BJ (cell line): ENCODE measurements around the gene ANKRD62. TPM values are rescaled to one million over a fixed set of nuclear protein-coding genes. Genes with fewer than 3 reads are reported as not detected.

Source experiments
- CTCF ChIA-PET: fragments of 350-600 bp; formaldehyde crosslinking; extraction: SDS; loops from one replicate; lab custom pipeline; 2021; ENCODE audit warnings: antibody characterized with exemption, inconsistent platforms; lab: Yijun Ruan, JAX
- POLR2A ChIA-PET: fragments of 300-600 bp; sonication (Branson Sonifier 250); formaldehyde crosslinking; extraction: SDS; loops from one replicate; lab custom pipeline; 2021; ENCODE audit warnings: antibody characterized with exemption; lab: Charles Lee
- DNase-seq: peaks from one replicate; pipeline ENCODE4 v3.0.0-alpha.2; 2011; ENCODE audit warnings: low read depth
- H3K27me3 ChIP-seq: 2 replicates; pipeline ENCODE4 v1.6.0; 2011; ENCODE audit warnings: low read length; ENCODE audit not compliant: control insufficient read depth, insufficient read depth
- H3K36me3 ChIP-seq: 2 replicates; pipeline ENCODE4 v1.5.1; 2011; ENCODE audit warnings: low read length; ENCODE audit not compliant: control insufficient read depth, insufficient read depth
- H3K4me3 ChIP-seq: 2 replicates; pipeline ENCODE4 v1.5.1; 2011; ENCODE audit warnings: low read depth, mild to moderate bottlenecking, control low read depth, low read length
- CTCF ChIP-seq: IDR thresholded peaks from 2 replicates; pipeline ENCODE4 v1.5.1; 2011; ENCODE audit warnings: low read depth, mild to moderate bottlenecking, control low read depth, inconsistent platforms, low read length, moderate library complexity; ENCODE audit not compliant: insufficient read depth
- polyA plus RNA-seq: library from polyadenylated mRNA; depleted of rRNA; stranded (reverse); fragments of >200 nt; gene quantifications from 2 replicates; pipeline ENCODE4 v1.2.3, GENCODE V29; 2011

Gene ANKRD62
- polyA plus RNA-seq, 1 experiment, result not detected

- POLR2A ChIA-PET, result no interaction called here
- CTCF ChIA-PET, result interaction anchor here (1.1 to 3.5 kb wide), 2 partner anchors 10 to 149 kb away, joined by 3 to 20 read pairs; no protein-coding TSS in a partner anchor
- Histone ChIP-seq H3K36me3 (no peaks in the 10 kb centered on the region), H3K27me3 (no peaks in the 10 kb centered on the region), H3K4me3 (no peak overlapping the region)
- no peak for TF ChIP-seq CTCF
- no peak for DNase-seq
These were observed 45.4 kb upstream of the ANKRD62 start for GRCh38 chr18:12048010-12048826.

- CTCF ChIA-PET, result interaction anchor here (0.8 to 3.5 kb wide), 4 partner anchors 10 to 149 kb away, joined by 3 to 20 read pairs (median 4); no protein-coding TSS in a partner anchor
- no peak overlapping the region for H3K4me3 ChIP-seq
- TF ChIP-seq CTCF, result no peak
- H3K36me3 ChIP-seq, result no peaks in the 10 kb centered on the region
- peak; percentile 28 for DNase-seq
- POLR2A ChIA-PET, result no interaction called here
- no peaks in the 10 kb centered on the region for H3K27me3 ChIP-seq
These were observed 44.8 kb upstream of the ANKRD62 start for GRCh38 chr18:12048827-12049175.

- no peak for DNase-seq
These were observed 43.4 kb upstream of the ANKRD62 start for GRCh38 chr18:12049978-12050811.

GRCh38 chr18:12052866-12053265, 40.8 kb upstream of the ANKRD62 start:
- H3K27me3 ChIP-seq, result no peaks in the 10 kb centered on the region
- ChIA-PET CTCF (interaction anchor here (2.5 kb wide), 1 partner anchor 14 kb away, joined by 12 read pairs; no protein-coding TSS in a partner anchor), POLR2A (no interaction called here)
- H3K36me3 ChIP-seq, result no peaks in the 10 kb centered on the region
- H3K4me3 ChIP-seq, result no peak overlapping the region
- TF ChIP-seq CTCF, result no peak
- no peak for DNase-seq

More at GRCh38 chr18:12049978-12050811, 43.4 kb upstream of the ANKRD62 start:
- no peak for TF ChIP-seq CTCF
- ChIA-PET CTCF (interaction anchor here (0.9 to 3.5 kb wide), 4 partner anchors 12 to 318 kb away, joined by 3 to 20 read pairs (median 4); no protein-coding TSS in a partner anchor), POLR2A (no interaction called here)
- Histone ChIP-seq H3K4me3 (no peak overlapping the region), H3K27me3 (no peaks in the 10 kb centered on the region), H3K36me3 (no peaks in the 10 kb centered on the region)

GRCh38 chr18:12053289-12053688, 40.4 kb upstream of the ANKRD62 start:
- ChIA-PET POLR2A (no interaction called here), CTCF (interaction anchor here (2.5 kb wide), 1 partner anchor 14 kb away, joined by 12 read pairs; no protein-coding TSS in a partner anchor)
- DNase-seq, result no peak

More at GRCh38 chr18:12053289-12053688, 40.4 kb upstream of the ANKRD62 start:
- no peaks in the 10 kb centered on the region for H3K27me3 ChIP-seq
- no peak overlapping the region for H3K4me3 ChIP-seq
- no peaks in the 10 kb centered on the region for H3K36me3 ChIP-seq
- no peak for TF ChIP-seq CTCF
